Measurements from ENCODE around the gene GPRIN3. TPM values are rescaled to one million over a fixed set of nuclear protein-coding genes. Genes with fewer than 3 reads are reported as not detected.
A peak's percentile ranks its signal among the peaks of the same experiment; 100 is the strongest.

Gene GPRIN3
- total RNA-seq, 1 experiment from 2014 or later: 7.6 TPM

- H3K27me3 Mint-ChIP-seq (ENCODE audit: unreplicated experiment): no peaks in the 10 kb centered on the region
Measured at GRCh38 chr4:89288430-89288829, 19.2 kb downstream of the GPRIN3 start.

GRCh38 chr4:89287945-89288344, 19.7 kb downstream of the GPRIN3 start:
- CTCF ChIA-PET: no interaction called here
- Mint-ChIP-seq H3K9me3 (ENCODE audit: low read depth, unreplicated experiment) (no peaks in the 10 kb centered on the region), H3K27ac (ENCODE audit: unreplicated experiment) (no peak overlapping the region), H3K27me3 (ENCODE audit: unreplicated experiment) (no peaks in the 10 kb centered on the region), H3K4me3 (ENCODE audit: low read depth, unreplicated experiment) (no peak overlapping the region), H3K36me3 (ENCODE audit: insufficient read depth, unreplicated experiment) (no peaks in the 10 kb centered on the region), H3K4me1 (ENCODE audit: low read depth, unreplicated experiment) (peaks cover 49% of the 10 kb centered on the region)
- no peak for DNase-seq
- intact Hi-C loops (cut with micrococcal nuclease; ENCODE audit: unreplicated experiment): no loop called here
- no TSS peak for BruUV-seq (replicated peaks)
- TF ChIP-seq CTCF (IDR thresholded peaks at IDR 0.05; ENCODE audit: unreplicated experiment): no peak

More at GRCh38 chr4:89288430-89288829, 19.2 kb downstream of the GPRIN3 start:
- CTCF ChIA-PET: no interaction called here
- Mint-ChIP-seq H3K4me1 (ENCODE audit: low read depth, unreplicated experiment) (peaks cover 44% of the 10 kb centered on the region), H3K27ac (ENCODE audit: unreplicated experiment) (no peak overlapping the region), H3K36me3 (ENCODE audit: insufficient read depth, unreplicated experiment) (no peaks in the 10 kb centered on the region), H3K4me3 (ENCODE audit: low read depth, unreplicated experiment) (no peak overlapping the region), H3K9me3 (ENCODE audit: low read depth, unreplicated experiment) (no peaks in the 10 kb centered on the region)
- no peak for TF ChIP-seq CTCF (IDR thresholded peaks at IDR 0.05; ENCODE audit: unreplicated experiment)
- no peak for DNase-seq
- no TSS peak for BruUV-seq (replicated peaks)
- intact Hi-C loops (cut with micrococcal nuclease; ENCODE audit: unreplicated experiment): no loop called here

GRCh38 chr4:89285745-89286144, 21.9 kb downstream of the GPRIN3 start:
- CTCF ChIA-PET: interaction anchor here (1.0 to 2.3 kb wide), 2 partner anchors 11 to 112 kb away, joined by 3 to 5 read pairs; no protein-coding TSS in a partner anchor
- H3K27me3 Mint-ChIP-seq (ENCODE audit: unreplicated experiment): no peaks in the 10 kb centered on the region
- intact Hi-C loops (cut with micrococcal nuclease; ENCODE audit: unreplicated experiment): no loop called here
- no peaks in the 10 kb centered on the region for H3K9me3 Mint-ChIP-seq (ENCODE audit: low read depth, unreplicated experiment)
- no peak for DNase-seq
- no TSS peak for BruUV-seq (replicated peaks)
- peak overlapping the region; percentile 39 for H3K4me3 Mint-ChIP-seq (ENCODE audit: low read depth, unreplicated experiment)
- peak overlapping the region; percentile 27 for H3K27ac Mint-ChIP-seq (ENCODE audit: unreplicated experiment)
- no peak for TF ChIP-seq CTCF (IDR thresholded peaks at IDR 0.05; ENCODE audit: unreplicated experiment)
- peaks cover 50% of the 10 kb centered on the region for H3K4me1 Mint-ChIP-seq (ENCODE audit: low read depth, unreplicated experiment)
- H3K36me3 Mint-ChIP-seq (ENCODE audit: insufficient read depth, unreplicated experiment): no peaks in the 10 kb centered on the region

GRCh38 chr4:89284828-89285227, 22.8 kb downstream of the GPRIN3 start:
- intact Hi-C loops (cut with micrococcal nuclease; ENCODE audit: unreplicated experiment): no loop called here
- H3K36me3 Mint-ChIP-seq (ENCODE audit: insufficient read depth, unreplicated experiment): no peaks in the 10 kb centered on the region
- no peaks in the 10 kb centered on the region for H3K27me3 Mint-ChIP-seq (ENCODE audit: unreplicated experiment)
- no peaks in the 10 kb centered on the region for H3K9me3 Mint-ChIP-seq (ENCODE audit: low read depth, unreplicated experiment)
- H3K27ac Mint-ChIP-seq (ENCODE audit: unreplicated experiment): peak overlapping the region; percentile 22
- H3K4me1 Mint-ChIP-seq (ENCODE audit: low read depth, unreplicated experiment): peaks cover 44% of the 10 kb centered on the region
- BruUV-seq (replicated peaks): no TSS peak
- peak; percentile 23 for DNase-seq
- no peak overlapping the region for H3K4me3 Mint-ChIP-seq (ENCODE audit: low read depth, unreplicated experiment)
- CTCF ChIA-PET: interaction anchor here (0.6 to 2.3 kb wide), 4 partner anchors 10 to 420 kb away, joined by 3 to 5 read pairs (median 4); no protein-coding TSS in a partner anchor
- TF ChIP-seq CTCF (IDR thresholded peaks at IDR 0.05; ENCODE audit: unreplicated experiment): no peak

All from Calu3 (cell line).